ENCODE data around the gene FNDC3B. TPM values are rescaled to one million over a fixed set of nuclear protein-coding genes. Genes with fewer than 3 reads are reported as not detected.
"Not testable (repeated sequence)": the region's sequence is repeated elsewhere in the genome, so short reads cannot be mapped to it uniquely, and the experiment has no call there.

Gene FNDC3B
- total RNA-seq, 1 donor from 2014 or later: 24.7 TPM

- peak overlapping the region; percentile 67 for H3K27ac Mint-ChIP-seq
- no peaks in the 10 kb centered on the region for H3K27me3 Mint-ChIP-seq (ENCODE audit: low read depth)
- peaks cover 15% of the 10 kb centered on the region for H3K36me3 Mint-ChIP-seq (ENCODE audit: low read depth)
- H3K4me1 Mint-ChIP-seq (ENCODE audit: low read depth): peaks cover 40% of the 10 kb centered on the region
- H3K9me3 Mint-ChIP-seq: no peaks in the 10 kb centered on the region
- no peak for DNase-seq (ENCODE audit: low spot score)
- no peak overlapping the region for H3K4me3 Mint-ChIP-seq (ENCODE audit: low read depth)
- intact Hi-C loops (cut with micrococcal nuclease): loop anchor here (2.0 to 10.0 kb wide), 5 partner anchors 22 to 127 kb away; partner anchors contain the start of gene FNDC3B
These were observed 45.6 kb downstream of the FNDC3B start for GRCh38 chr3:172084871-172085556.

GRCh38 chr3:172085557-172085895, 46.1 kb downstream of the FNDC3B start:
- Mint-ChIP-seq H3K9me3 (no peaks in the 10 kb centered on the region), H3K4me1 (ENCODE audit: low read depth) (peaks cover 43% of the 10 kb centered on the region), H3K36me3 (ENCODE audit: low read depth) (peaks cover 15% of the 10 kb centered on the region), H3K4me3 (ENCODE audit: low read depth) (no peak overlapping the region), H3K27ac (peak overlapping the region; percentile 67), H3K27me3 (ENCODE audit: low read depth) (no peaks in the 10 kb centered on the region)
- intact Hi-C loops (cut with micrococcal nuclease): loop anchor here (2.0 to 10.0 kb wide), 5 partner anchors 21 to 127 kb away; partner anchors contain the start of gene FNDC3B
- DNase-seq (ENCODE audit: low spot score): no peak

- H3K4me1 Mint-ChIP-seq (ENCODE audit: low read depth): peaks cover 43% of the 10 kb centered on the region
- no peak for DNase-seq (ENCODE audit: low spot score)
- intact Hi-C loops (cut with micrococcal nuclease): loop anchor here (5.0 to 10.0 kb wide), 3 partner anchors 49 to 126 kb away; no protein-coding TSS in a partner anchor
These were observed 46.7 kb downstream of the FNDC3B start for GRCh38 chr3:172086071-172086470.

GRCh38 chr3:172087198-172087597, 47.8 kb downstream of the FNDC3B start:
- Mint-ChIP-seq H3K27me3 (ENCODE audit: low read depth) (no peaks in the 10 kb centered on the region), H3K27ac (no peak overlapping the region), H3K4me1 (ENCODE audit: low read depth) (peaks cover 51% of the 10 kb centered on the region), H3K36me3 (ENCODE audit: low read depth) (peaks cover 15% of the 10 kb centered on the region), H3K4me3 (ENCODE audit: low read depth) (no peak overlapping the region), H3K9me3 (no peaks in the 10 kb centered on the region)
- DNase-seq (ENCODE audit: low spot score): no peak
- intact Hi-C loops (cut with micrococcal nuclease): loop anchor here (5.0 to 10.0 kb wide), 3 partner anchors 48 to 125 kb away; no protein-coding TSS in a partner anchor

More at GRCh38 chr3:172086071-172086470, 46.7 kb downstream of the FNDC3B start:
- no peaks in the 10 kb centered on the region for H3K9me3 Mint-ChIP-seq
- H3K4me3 Mint-ChIP-seq (ENCODE audit: low read depth): no peak overlapping the region
- H3K27me3 Mint-ChIP-seq (ENCODE audit: low read depth): no peaks in the 10 kb centered on the region
- H3K27ac Mint-ChIP-seq: no peak overlapping the region
- H3K36me3 Mint-ChIP-seq (ENCODE audit: low read depth): peaks cover 15% of the 10 kb centered on the region

- peaks cover 55% of the 10 kb centered on the region for H3K4me1 Mint-ChIP-seq (ENCODE audit: low read depth)
- H3K4me3 Mint-ChIP-seq (ENCODE audit: low read depth): no peak overlapping the region
- peak overlapping the region; percentile 62 for H3K27ac Mint-ChIP-seq
- H3K9me3 Mint-ChIP-seq: no peaks in the 10 kb centered on the region
- H3K36me3 Mint-ChIP-seq (ENCODE audit: low read depth): peaks cover 16% of the 10 kb centered on the region
- no peak for DNase-seq (ENCODE audit: low spot score)
- no peaks in the 10 kb centered on the region for H3K27me3 Mint-ChIP-seq (ENCODE audit: low read depth)
- intact Hi-C loops (cut with micrococcal nuclease): loop anchor here (1.0 to 10.0 kb wide), 4 partner anchors 19 to 124 kb away; no protein-coding TSS in a partner anchor
These were observed 48.5 kb downstream of the FNDC3B start for GRCh38 chr3:172087602-172088580.

- Mint-ChIP-seq H3K27me3 (ENCODE audit: low read depth) (no peaks in the 10 kb centered on the region), H3K9me3 (no peaks in the 10 kb centered on the region), H3K4me1 (ENCODE audit: low read depth) (peaks cover 50% of the 10 kb centered on the region), H3K27ac (no peak overlapping the region), H3K4me3 (ENCODE audit: low read depth) (no peak overlapping the region), H3K36me3 (ENCODE audit: low read depth) (peaks cover 13% of the 10 kb centered on the region)
- intact Hi-C loops (cut with micrococcal nuclease): loop anchor here (5.0 to 10.0 kb wide), 3 partner anchors 46 to 123 kb away; no protein-coding TSS in a partner anchor
- no peak for DNase-seq (ENCODE audit: low spot score)
These were observed 49.9 kb downstream of the FNDC3B start for GRCh38 chr3:172089250-172089649.

- H3K27me3 Mint-ChIP-seq (ENCODE audit: low read depth): no peaks in the 10 kb centered on the region
- H3K9me3 Mint-ChIP-seq: no peaks in the 10 kb centered on the region
- H3K4me1 Mint-ChIP-seq (ENCODE audit: low read depth): peaks cover 51% of the 10 kb centered on the region
- intact Hi-C loops (cut with micrococcal nuclease): no loop called here
- peaks cover 15% of the 10 kb centered on the region for H3K36me3 Mint-ChIP-seq (ENCODE audit: low read depth)
- no peak overlapping the region for H3K4me3 Mint-ChIP-seq (ENCODE audit: low read depth)
- no peak overlapping the region for H3K27ac Mint-ChIP-seq
- DNase-seq (ENCODE audit: low spot score): no peak
These were observed 50.7 kb downstream of the FNDC3B start for GRCh38 chr3:172090035-172090434.

GRCh38 chr3:172092658-172093057, 53.3 kb downstream of the FNDC3B start:
- no peak for DNase-seq (ENCODE audit: low spot score)
- peaks cover 10% of the 10 kb centered on the region for H3K36me3 Mint-ChIP-seq (ENCODE audit: low read depth)
- no peak overlapping the region for H3K4me3 Mint-ChIP-seq (ENCODE audit: low read depth)
- H3K27me3 Mint-ChIP-seq (ENCODE audit: low read depth): no peaks in the 10 kb centered on the region
- no peak overlapping the region for H3K27ac Mint-ChIP-seq
- H3K9me3 Mint-ChIP-seq: no peaks in the 10 kb centered on the region
- intact Hi-C loops (cut with micrococcal nuclease): no loop called here
- H3K4me1 Mint-ChIP-seq (ENCODE audit: low read depth): peaks cover 47% of the 10 kb centered on the region

GRCh38 chr3:172093581-172094443, 54.4 kb downstream of the FNDC3B start:
- H3K27ac Mint-ChIP-seq; H3K9me3 Mint-ChIP-seq; intact Hi-C loops (cut with micrococcal nuclease); H3K27me3 Mint-ChIP-seq (ENCODE audit: low read depth); H3K36me3 Mint-ChIP-seq (ENCODE audit: low read depth); H3K4me3 Mint-ChIP-seq (ENCODE audit: low read depth); DNase-seq (ENCODE audit: low spot score): not testable (repeated sequence)
- H3K4me1 Mint-ChIP-seq (ENCODE audit: low read depth): peaks cover 40% of the 10 kb centered on the region

- peaks cover 10% of the 10 kb centered on the region for H3K36me3 Mint-ChIP-seq (ENCODE audit: low read depth)
- DNase-seq (ENCODE audit: low spot score): no peak
- H3K27ac Mint-ChIP-seq: peak overlapping the region; percentile 60
- H3K4me1 Mint-ChIP-seq (ENCODE audit: low read depth): peaks cover 46% of the 10 kb centered on the region
- no peak overlapping the region for H3K4me3 Mint-ChIP-seq (ENCODE audit: low read depth)
- intact Hi-C loops (cut with micrococcal nuclease): loop anchor here (1.0 kb wide), 1 partner anchor 12 kb away; no protein-coding TSS in a partner anchor
- H3K9me3 Mint-ChIP-seq: no peaks in the 10 kb centered on the region
- no peaks in the 10 kb centered on the region for H3K27me3 Mint-ChIP-seq (ENCODE audit: low read depth)
These were observed 55.5 kb downstream of the FNDC3B start for GRCh38 chr3:172094621-172095557.

GRCh38 chr3:172096881-172097420, 57.6 kb downstream of the FNDC3B start:
- Mint-ChIP-seq H3K4me1 (ENCODE audit: low read depth) (peaks cover 43% of the 10 kb centered on the region), H3K36me3 (ENCODE audit: low read depth) (peaks cover 10% of the 10 kb centered on the region)

More at GRCh38 chr3:172096881-172097420, 57.6 kb downstream of the FNDC3B start:
- no peaks in the 10 kb centered on the region for H3K27me3 Mint-ChIP-seq (ENCODE audit: low read depth)
- no peaks in the 10 kb centered on the region for H3K9me3 Mint-ChIP-seq
- H3K4me3 Mint-ChIP-seq (ENCODE audit: low read depth): no peak overlapping the region
- intact Hi-C loops (cut with micrococcal nuclease): no loop called here
- DNase-seq (ENCODE audit: low spot score): no peak
- no peak overlapping the region for H3K27ac Mint-ChIP-seq
